NCI-H526 (cell line): Measurements from ENCODE around the gene PMIS2.

Source experiments
- DNase-seq, 2 experiments: peaks; one replicate each; lab custom pipeline; 2025; lab: John Stamatoyannopoulos, UW

Gene PMIS2

DNA sequence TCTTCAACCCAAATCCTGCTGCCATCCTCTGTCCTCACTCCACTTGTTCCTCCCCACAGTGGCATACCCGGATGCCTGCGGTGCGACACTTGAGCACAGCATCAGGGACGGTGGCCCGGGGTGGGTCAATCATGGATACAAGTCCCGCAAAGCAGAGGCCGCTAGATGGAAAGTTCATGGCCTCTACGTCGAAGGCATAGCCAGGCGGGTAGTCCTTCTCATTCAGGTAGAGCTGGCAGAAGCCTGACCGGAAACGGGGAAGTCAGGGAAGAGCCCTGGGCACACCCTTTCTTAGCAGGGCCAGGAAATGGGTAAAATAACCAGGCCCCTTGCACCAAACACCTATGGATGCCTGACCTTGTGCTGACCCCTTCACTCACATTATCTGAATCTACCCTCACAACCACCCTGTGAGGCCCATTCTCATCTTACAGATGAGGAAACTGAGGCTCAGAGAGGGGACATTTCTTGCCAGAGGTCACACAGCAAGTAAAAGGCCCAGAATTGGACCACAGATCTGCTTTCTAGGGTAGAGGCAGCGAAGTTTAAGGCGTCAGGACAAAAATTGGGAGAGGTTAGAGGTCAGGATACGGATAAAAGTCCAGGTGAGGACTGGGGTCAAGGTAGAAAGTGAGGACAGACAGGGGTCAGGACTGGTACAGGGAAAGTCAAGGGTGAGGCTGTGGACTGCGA, 29.0 kb upstream of the PMIS2 start:
- DNase-seq: no peak

DNA sequence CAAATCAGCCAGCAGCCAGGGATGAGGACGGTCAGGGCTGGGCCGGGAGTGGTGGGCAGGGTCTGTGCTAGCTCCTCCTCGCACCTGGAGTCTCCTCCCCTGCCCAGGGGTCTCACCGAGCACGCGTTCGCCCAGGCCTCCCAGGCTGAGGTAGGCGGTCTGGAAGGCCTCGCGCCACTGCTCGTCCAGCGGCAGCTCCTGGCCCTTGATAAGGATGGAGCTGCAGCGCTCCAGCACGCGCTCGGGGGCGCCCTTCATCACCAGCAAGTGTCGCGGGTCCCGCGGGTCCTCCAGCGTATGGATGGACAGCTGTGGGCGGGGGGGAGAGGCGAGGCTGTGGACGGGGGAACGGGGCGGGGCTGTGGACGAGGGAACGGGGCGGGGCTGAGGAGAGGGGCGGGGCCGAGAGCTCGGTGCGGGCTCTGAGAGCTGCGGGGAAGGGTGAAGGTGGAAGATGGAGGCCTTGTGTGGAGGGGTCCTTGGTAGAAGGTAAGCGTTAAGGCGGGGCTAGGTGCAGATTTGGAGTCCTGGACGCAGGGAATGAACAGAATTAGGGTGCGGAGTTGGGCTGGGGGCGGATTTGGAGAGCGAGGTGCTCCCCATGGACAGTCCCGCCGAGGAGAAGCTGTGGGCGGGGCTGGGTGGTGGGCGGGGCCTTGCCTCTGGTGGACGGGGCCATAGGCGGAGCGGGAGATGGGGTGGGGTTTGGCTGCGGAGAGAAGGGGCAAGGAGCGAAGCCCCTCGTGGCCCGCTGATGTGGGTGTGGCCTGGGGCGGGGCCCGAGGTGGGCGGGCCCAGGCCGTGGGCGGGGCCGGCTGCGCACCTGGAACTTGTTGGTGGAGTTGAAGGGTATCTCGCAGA, 28.2 kb upstream of the PMIS2 start:
- DNase-seq: peak; percentile 89 to 97

DNA sequence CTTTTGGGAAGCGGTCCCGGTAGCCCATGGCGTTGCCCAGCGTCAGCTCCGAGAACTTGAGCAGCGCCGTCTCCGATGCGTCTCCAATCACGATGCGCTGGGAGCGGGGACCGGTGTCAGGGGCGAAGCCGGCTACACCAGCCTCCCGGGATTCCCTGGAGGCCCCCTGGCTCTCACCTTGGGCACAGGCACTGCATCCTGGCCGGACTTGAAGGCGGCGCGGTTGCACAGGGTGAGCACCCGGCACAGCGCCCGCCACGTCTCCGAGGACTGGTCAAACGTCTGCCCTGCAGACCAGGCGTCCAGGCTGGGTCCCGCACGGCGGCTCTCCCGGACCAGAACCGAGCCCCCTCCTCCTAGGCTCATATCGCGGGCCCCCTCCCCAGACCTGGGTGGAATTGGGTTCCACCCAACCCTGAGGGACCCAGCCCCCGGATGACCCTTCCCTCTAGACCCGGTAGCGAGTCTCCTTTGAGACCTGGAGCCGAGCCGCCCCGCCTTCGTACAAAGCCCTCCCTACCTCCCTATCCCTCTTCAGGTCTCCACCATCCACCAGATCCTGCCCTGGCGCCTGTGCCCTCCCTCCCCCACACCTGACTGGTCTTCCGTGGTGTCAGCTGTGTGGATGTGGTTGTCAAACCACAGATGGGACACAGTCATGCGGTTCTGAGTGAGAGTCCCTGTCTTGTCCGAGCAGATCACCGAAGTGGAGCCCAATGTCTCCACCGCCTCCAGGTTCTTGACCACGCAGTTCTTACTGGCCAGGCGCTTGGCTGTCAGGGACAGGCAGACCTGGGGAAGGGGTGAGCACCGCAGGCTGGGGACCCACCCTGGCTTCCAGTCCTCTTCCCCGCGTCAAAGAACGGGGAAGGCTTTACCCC, 27.3 kb upstream of the PMIS2 start:
- peak in 1 of 2 experiments; percentile 47 for DNase-seq

DNA sequence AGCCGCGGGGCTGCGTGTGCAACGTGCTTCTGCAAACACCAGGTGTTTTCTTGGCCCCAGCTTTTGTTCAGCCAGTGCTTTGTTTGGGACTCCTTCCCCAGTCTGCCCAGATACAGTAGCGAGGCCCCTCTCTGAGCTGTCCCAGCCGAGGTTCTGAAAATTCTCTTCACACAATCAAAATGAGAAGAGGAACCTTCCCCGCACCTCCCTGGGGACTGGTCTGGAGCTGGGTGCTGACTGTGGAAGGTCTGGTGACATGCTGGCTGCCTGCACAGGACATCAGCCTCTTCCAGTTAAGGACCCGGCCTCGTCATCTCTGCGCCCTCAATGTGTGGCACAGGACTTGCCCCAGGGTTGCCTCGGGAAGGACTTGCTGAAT, 26.7 kb upstream of the PMIS2 start:
- DNase-seq: peak in 1 of 2 experiments; percentile 47

DNA sequence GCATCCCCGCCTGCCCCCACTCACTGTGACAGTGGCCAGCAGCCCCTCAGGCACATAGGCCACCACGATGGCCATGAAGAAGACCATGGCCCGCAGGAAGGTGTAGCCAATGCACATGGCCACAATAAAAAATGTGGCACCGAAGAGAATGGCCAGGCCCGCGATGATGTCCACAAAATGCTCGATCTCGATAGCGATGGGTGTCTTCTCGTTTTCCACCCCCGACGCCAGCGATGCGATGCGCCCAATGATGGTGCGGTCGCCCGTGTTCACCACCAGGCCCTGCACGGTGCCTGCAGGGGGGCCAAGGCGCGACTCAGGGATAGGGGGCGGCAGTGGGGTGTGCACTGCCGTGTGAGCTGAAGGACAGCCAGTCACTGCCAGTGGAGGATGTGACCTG, 26.2 kb upstream of the PMIS2 start:
- no peak for DNase-seq

DNA sequence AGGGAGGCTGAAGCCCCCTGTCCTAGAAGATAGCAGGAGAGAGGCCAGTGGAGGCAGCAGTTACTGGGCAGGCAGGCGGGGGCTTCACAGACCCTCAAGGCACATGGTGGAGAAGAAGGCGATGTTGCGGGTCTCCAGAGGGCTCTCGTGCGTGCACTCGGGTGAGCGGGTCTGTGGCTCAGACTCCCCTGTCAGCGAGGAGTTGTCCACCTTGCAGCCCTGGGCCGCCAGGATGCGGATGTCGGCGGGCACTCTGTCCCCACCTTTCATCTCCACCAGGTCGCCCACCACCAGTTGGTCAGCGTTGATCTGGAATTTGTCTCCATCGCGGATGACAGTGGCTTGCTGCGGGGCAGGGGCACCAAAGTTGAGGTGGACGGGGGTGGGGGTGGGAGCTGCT, 25.7 kb upstream of the PMIS2 start:
- no peak for DNase-seq

DNA sequence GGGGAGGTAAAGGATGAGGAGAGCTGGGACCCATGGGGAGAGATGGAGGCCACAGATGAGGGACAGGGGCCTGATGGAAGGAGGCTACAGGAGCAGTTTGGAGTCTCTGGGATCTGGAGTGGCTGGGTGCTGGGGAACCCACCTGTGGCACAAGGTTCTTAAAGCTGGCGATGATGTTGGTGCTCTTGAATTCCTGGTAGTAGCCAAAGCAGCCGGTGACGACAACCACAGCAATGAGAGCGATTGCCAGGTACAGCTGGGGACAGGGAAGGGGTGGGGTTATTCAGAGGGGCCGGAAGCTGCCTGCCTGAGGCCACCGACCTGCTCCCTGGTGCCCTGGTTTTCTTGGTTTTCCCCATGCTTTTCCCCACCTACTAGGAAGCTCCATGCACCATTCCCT, 25.3 kb upstream of the PMIS2 start:
- no peak for DNase-seq

DNA sequence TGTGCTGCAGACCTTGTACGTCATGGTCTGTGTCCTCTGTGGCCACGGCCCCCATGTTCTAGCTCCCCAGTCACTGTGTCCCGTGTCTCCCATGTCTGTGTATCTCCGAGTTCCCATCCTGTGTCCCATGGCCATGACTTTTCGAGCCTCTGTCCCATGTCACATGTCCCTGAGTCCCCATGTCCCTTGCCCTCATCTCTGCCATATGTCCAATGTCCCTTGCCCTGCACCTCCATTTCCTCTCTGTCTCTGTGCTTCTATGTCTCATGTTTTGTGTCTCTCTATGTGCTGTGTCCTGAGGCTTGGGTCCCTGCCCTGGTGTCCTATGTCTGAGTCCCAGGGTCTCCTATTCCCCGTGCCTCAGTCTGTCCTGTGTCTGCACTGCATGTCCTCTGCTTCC, 24.5 kb upstream of the PMIS2 start:
- no peak for DNase-seq

DNA sequence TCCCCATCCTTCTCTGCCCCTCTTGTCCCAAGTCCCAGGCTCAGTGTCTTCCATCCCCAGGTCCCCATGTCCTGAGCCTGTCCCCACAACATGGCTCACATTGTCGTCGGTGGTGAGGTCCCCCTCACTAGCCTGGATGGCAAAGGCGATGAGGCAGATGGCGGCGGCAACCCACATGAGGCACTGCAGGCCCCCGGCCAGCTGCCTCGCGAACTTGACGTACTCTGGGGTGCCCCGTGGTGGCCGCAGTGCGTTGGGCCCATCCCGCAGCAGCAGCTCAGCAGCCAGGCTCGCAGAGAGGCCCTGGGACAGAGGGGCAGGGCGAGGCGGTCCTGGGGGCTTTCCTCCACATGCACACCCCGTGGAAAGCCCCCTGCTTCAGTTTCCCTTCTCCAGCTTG, 23.6 kb upstream of the PMIS2 start:
- no peak for DNase-seq

DNA sequence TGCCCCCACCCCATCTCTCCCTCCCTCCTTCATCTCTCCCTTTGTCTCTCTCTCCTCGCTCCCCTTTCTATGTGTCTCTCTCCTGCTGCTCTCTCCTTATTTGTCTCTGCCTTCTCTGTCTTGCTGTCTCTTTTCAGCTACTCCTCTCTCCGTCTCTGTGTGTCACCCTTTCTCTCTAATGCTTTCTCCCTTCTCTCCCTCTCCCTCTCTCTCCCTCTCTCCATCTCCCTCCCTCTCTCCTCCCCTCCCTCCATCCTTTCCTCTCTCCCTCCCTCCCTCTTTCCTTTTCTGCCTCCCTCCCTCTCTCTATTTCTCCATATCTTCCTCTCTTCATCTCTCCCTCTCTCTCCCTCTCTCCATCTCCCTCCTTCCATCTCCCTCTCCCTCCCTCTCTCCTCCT, 23.2 kb upstream of the PMIS2 start:
- DNase-seq: no peak

DNA sequence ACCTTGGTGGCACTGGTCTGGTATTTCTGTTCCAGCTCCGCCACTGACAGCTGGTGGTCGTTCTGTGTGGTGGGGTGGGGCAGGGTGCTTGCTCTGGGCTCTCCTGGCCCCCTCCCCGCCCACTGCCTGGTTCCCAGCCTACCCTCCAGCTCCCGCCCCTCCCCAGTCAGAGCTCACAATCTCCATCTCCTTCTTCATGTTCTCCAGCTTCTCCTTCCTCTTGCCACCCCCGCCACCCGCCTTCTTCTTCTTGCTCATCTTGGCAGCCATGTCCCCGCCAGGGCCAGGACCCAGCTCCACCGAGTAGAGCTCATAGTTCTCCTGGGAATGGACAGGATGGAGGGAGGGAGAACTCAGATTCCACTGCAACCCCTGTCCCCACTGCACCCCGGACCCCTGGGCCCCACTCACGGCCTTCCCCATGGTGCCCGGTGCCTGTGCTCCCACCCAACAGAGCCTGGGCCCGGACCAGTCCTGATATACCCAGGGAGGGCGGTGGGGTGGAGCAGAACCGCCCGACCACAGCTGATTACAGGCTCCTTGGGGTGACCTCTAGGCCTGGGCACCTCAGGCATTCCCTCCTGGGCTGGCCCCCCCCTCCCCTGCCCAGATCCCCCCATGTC, 22.7 kb upstream of the PMIS2 start, which contains the start of gene ATP4A:
ATP4A (minus strand) TSS at position 452 of the 623 bp plus-strand sequence; CDS start at position 423, 29 bp downstream.
- no peak for DNase-seq

DNA sequence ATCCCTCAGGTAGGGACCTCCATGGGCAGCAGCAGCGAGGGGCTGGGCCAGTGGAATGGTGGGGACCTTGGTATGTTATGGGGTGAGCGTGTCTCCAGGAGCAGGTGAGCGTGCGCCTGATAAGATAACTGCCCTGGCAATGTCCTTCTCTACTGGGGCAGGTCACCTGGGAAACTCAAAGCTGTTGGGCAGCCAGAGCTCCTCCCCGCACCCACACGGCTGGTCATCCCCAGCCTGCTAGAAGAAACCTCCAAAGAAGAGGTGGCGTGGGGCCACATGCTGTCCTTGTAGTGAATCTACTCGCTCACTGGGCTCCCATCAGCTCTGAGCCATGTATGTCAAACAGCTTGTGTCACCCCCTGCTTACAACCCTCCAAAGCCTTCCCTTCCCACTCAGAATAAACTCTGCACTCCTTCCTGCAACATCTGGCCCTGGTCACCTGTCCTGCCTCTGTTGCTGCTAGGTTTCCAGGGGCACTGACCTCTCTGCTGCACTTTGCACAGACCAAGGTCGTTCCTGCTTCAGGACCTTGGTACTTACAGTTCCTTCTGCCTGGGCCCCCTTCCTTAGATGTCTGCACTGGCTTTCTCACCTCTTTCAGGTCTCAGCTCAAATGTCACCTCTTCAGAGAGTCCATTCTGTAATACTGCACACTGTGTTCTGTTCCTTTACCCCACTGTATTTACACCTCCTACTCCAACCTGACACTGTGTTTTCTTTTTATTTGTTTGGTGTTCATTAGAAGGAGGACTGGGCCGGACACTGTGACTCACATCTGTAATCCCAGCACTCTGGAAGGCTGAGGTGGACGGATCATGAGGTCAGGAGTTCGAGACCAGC, 20.7 kb upstream of the PMIS2 start:
- DNase-seq: no peak

DNA sequence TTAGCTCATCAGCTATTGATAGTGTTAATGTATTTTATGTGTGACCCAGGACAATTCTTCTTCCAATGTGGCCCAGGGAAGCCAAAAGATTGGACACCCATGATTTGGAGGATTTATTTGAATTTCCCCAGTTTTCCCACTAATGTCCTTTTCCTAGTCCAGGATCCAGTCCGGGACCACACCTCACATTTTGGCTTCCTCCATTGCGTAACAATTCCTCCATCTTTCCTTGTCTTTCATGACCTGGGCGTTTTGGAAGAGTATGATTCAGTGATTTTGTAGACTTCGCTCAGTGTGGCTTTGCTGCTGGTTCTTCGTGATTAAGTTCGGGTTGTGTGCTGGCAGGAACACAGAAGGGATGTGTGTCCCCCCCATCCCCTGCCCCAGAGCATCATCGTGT, 19.2 kb upstream of the PMIS2 start:
- DNase-seq: no peak

DNA sequence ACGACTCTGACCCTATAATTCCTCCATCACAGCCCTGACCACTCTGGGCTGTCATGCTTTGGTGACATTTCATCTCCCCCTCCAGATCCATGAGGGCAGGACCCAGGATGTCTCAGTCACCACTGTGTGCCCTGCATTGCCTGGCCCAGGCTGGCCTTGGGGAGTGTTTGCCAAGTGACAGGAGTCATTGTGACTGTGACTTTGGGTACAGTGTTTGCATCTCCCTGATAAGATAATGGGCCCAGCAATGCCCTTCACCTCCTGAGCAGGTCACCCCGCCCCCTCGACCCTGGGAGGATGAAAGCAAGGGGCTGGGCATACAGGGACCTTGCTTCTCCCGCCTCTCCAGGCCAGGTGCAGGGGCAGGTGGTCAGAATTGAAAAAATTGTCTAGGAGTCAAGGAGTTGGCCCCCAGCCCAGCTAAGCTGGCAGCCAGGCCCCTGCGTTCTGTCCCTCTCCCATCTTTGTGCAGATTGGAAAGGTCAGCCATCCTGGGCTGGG, 16.6 kb upstream of the PMIS2 start:
- no peak for DNase-seq

DNA sequence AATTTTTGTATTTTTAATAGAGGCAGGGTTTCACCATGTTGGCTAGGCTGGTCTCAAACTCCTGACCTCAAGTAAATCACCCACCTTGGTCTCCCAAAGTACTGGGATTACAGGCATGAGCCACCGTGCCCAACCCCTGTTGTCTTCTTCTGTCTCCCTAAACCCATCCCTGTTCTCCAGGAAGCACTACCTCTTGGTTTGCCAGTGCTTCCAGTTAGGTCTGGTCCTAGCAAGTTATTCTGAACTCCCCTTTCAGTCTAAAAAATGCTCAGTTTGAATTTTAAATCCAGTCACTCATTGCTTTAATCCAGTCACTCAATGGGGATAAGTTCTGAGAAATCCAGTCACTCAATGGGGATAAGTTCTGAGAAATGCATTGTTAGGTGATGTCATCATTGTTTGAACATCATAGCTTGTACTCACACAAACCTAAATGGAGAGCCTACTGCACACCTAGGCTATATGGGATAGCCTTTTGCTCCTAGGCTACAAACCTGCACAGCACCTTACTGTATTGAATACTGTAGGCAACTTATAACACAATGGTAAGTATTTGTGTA, 14.5 kb upstream of the PMIS2 start:
- DNase-seq: no peak

DNA sequence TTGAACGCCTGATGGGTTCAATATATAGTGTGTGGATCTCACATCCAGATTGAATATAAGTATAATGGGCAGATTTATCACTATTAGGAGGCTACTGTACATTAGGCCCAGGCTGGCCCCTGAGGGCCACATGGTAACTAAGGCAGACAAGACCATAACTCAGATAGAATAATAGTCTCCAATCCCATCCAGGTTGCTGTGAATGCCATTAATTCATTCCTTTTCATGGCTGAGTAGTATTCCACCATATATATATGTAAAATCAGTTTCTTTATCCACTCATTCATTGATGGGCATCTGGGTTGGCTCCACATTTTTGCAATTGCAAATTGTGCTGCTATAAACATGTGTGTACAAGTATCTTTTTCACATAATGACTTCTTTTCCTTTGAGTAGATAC, 8.1 kb upstream of the PMIS2 start:
- DNase-seq: no peak

DNA sequence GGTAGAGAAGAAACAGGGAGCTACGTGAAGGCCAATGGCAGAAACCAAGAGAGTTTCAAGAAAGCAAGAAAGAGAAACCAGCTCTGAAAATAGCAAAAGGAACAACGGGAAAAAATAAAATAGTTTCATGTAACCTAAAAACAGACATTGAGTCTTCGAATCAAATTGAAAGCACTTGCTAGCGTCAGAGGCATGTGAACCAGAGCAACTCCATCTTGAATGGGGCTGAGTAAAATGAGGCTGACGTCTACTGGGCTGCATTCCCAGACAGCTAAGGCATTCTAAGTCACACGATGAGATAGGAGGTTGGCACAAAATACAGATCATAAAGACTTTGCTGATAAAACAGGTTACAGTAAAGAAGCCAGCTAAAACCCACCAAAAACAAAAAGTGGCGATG, 7.3 kb upstream of the PMIS2 start:
- no peak for DNase-seq

DNA sequence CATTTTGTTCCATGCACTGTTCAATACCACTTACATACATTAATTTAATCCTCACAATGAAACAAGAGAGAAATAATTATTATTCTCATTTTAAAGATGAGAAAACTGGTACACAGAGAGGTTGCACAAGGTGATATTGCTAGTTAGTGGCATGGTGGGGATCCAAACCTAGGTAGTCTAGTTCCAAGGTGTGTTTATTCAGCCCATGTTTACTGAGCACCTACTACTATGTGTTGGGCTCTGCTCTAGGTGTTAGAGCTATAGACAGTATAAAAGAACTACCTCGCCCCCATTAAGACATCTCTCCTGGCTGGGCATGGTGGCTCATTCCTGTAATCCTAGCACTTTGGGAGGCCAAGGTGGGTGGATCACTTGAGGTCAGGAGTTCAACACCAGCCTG, 3.2 kb upstream of the PMIS2 start:
- no peak for DNase-seq

DNA sequence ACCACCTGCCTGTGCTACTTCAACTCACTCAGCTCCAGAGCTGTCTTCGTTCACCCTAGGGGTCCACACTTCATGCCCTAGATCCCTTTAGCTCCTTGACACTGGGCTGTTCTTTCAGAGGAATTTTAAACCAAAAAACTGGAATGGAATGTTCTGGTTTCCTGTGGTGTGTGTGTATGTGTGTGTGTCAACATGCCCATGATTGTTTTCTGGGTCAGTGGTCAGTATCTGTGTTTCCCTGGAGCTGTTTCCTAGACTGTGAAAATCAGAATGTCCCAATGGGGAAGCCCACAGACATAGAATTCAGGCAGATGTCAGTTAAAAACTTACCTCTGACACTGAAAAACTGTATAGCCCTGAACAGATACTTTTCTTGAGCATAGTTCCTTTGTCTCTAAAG, 1.3 kb downstream of the PMIS2 start:
- no peak for DNase-seq

DNA sequence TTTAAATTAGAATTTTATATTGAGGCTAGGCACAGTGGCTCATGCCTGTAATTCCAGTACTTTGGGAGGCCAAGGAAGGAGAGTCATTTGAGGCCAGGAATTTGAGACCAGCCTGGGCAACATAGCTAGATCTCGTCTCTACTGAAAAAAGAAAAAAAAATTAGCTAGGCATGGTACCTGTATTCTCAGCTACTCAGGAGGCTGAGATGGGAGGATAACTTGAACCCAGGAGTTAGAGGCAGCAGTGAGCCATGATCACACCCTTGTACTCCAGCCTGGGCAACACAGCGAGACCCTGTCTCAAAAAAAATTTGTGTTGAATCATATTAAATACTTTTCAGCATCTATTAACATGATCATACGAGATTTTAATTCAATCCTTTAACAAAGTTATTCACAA, 4.9 kb downstream of the PMIS2 start:
- DNase-seq: no peak

DNA sequence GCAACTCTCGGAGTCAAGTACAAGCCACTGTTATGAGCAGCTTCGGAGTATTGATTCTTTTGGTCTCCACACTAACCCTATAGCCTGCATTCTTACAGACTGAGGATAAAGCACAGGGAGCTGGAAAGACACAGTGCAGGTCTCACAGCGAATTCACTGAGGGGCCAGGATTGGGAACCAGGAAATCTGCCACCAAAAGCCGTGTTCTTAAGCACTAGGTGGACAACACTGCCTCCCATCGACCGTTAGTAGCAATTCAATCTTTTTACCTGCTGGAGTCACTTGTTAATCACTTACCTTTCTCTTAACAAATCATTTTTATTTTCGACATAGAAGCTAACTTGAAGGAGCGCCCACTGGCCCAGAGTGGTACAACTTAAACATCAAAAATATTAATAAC, 6.3 kb downstream of the PMIS2 start:
- peak; percentile 41 to 80 for DNase-seq
